Mesothelial cell of epicardium (in vitro differentiated cells): ENCODE measurements around the gene ZFP3. TPM values are rescaled to one million over a fixed set of nuclear protein-coding genes. Genes with fewer than 3 reads are reported as not detected.
"Not testable (repeated sequence)": the region's sequence is repeated elsewhere in the genome, so short reads cannot be mapped to it uniquely, and the experiment has no call there.

ENCODE experiments used
- DNase-seq, 2 experiments: peaks; one replicate each; pipeline ENCODE4 v3.0.0; 2021; ENCODE audit warnings: low spot score in 2 of 2; ENCODE audit not compliant: unreplicated experiment in 2 of 2
- H3K27ac Mint-ChIP-seq: 2 replicates; pipeline ENCODE4 v1.8.0; 2021; ENCODE audit warnings: mixed read lengths
- H3K27me3 Mint-ChIP-seq: 2 replicates; pipeline ENCODE4 v1.8.0; 2021; ENCODE audit warnings: low read depth, mixed read lengths
- H3K36me3 Mint-ChIP-seq: 2 replicates; pipeline ENCODE4 v1.8.0; 2021; ENCODE audit warnings: mixed read lengths
- H3K4me1 Mint-ChIP-seq: 2 replicates; pipeline ENCODE4 v1.8.0; 2021; ENCODE audit warnings: mixed read lengths
- H3K4me3 Mint-ChIP-seq: 2 replicates; pipeline ENCODE4 v1.8.0; 2021; ENCODE audit warnings: mild to moderate bottlenecking, moderate library complexity, mixed read lengths
- H3K9me3 Mint-ChIP-seq: 2 replicates; pipeline ENCODE4 v1.8.0; 2021; ENCODE audit warnings: mixed read lengths
- CTCF ChIP-seq: fragments of 200-600 bp; sonication (generic); IDR thresholded peaks from one replicate; pipeline ENCODE4 v1.5.0; 2021; ENCODE audit warnings: antibody characterized with exemption; ENCODE audit not compliant: unreplicated experiment
- total RNA-seq: library from RNA; stranded (reverse); gene quantifications from 3 replicates; pipeline ENCODE4 v1.2.1, GENCODE V29; 2021

Gene ZFP3
- total RNA-seq, 1 donor from 2014 or later: 0.96 TPM

- DNase-seq: no peak
- no peaks in the 10 kb centered on the region for H3K9me3 Mint-ChIP-seq
- H3K27me3 Mint-ChIP-seq: peaks cover 4% of the 10 kb centered on the region
- H3K4me3 Mint-ChIP-seq: no peak overlapping the region
- no peak overlapping the region for H3K27ac Mint-ChIP-seq
- H3K36me3 Mint-ChIP-seq: no peaks in the 10 kb centered on the region
- H3K4me1 Mint-ChIP-seq: no peaks in the 10 kb centered on the region
- no peak for TF ChIP-seq CTCF
Measured at GRCh38 chr17:5065227-5065744, 13.0 kb upstream of the ZFP3 start.

GRCh38 chr17:5068236-5068635 lies 10.0 kb upstream of the ZFP3 start:
- H3K27ac Mint-ChIP-seq: no peak overlapping the region
- no peaks in the 10 kb centered on the region for H3K9me3 Mint-ChIP-seq
- no peaks in the 10 kb centered on the region for H3K4me1 Mint-ChIP-seq
- H3K4me3 Mint-ChIP-seq: no peak overlapping the region
- DNase-seq: no peak
- H3K36me3 Mint-ChIP-seq: no peaks in the 10 kb centered on the region
- TF ChIP-seq CTCF: no peak
- peaks cover 4% of the 10 kb centered on the region for H3K27me3 Mint-ChIP-seq

- Mint-ChIP-seq H3K27ac (no peak overlapping the region), H3K4me1 (no peaks in the 10 kb centered on the region), H3K9me3 (no peaks in the 10 kb centered on the region), H3K4me3 (no peak overlapping the region), H3K36me3 (no peaks in the 10 kb centered on the region), H3K27me3 (peaks cover 4% of the 10 kb centered on the region)
- DNase-seq: no peak
- TF ChIP-seq CTCF: no peak
Measured at GRCh38 chr17:5069724-5070123, 8.5 kb upstream of the ZFP3 start.

GRCh38 chr17:5075472-5075871 lies 2.8 kb upstream of the ZFP3 start:
- not testable (repeated sequence) for H3K9me3 Mint-ChIP-seq, H3K36me3 Mint-ChIP-seq, H3K27me3 Mint-ChIP-seq, H3K4me1 Mint-ChIP-seq, H3K27ac Mint-ChIP-seq, DNase-seq, H3K4me3 Mint-ChIP-seq

GRCh38 chr17:5077275-5077674 lies 992 bp upstream of the ZFP3 start:
- H3K36me3 Mint-ChIP-seq, H3K4me1 Mint-ChIP-seq, H3K27me3 Mint-ChIP-seq, H3K27ac Mint-ChIP-seq, H3K9me3 Mint-ChIP-seq, DNase-seq: not testable (repeated sequence)
- H3K4me3 Mint-ChIP-seq: peak overlapping the region; percentile 58

- peaks cover 6% of the 10 kb centered on the region for H3K27me3 Mint-ChIP-seq
- H3K36me3 Mint-ChIP-seq: peaks cover under 1% of the 10 kb centered on the region
- no peak overlapping the region for H3K27ac Mint-ChIP-seq
- H3K4me3 Mint-ChIP-seq: peak overlapping the region; percentile 58
- H3K4me1 Mint-ChIP-seq: peaks cover 4% of the 10 kb centered on the region
- no peak for DNase-seq
- H3K9me3 Mint-ChIP-seq: peaks cover 3% of the 10 kb centered on the region
- TF ChIP-seq CTCF: no peak
Measured at GRCh38 chr17:5077781-5078105, 524 bp upstream of the ZFP3 start.

- H3K9me3 Mint-ChIP-seq: peaks cover 12% of the 10 kb centered on the region
- H3K36me3 Mint-ChIP-seq: peaks cover 3% of the 10 kb centered on the region
- no peak for DNase-seq
- peaks cover 2% of the 10 kb centered on the region for H3K4me1 Mint-ChIP-seq
- TF ChIP-seq CTCF: no peak
- H3K27me3 Mint-ChIP-seq: peaks cover 6% of the 10 kb centered on the region
- H3K4me3 Mint-ChIP-seq: no peak overlapping the region
- H3K27ac Mint-ChIP-seq: no peak overlapping the region
Measured at GRCh38 chr17:5080591-5080990, 2.3 kb downstream of the ZFP3 start.
